HG02885 (cell line): ENCODE measurements around the gene SLC38A2.
"Not testable (repeated sequence)": the region's sequence is repeated elsewhere in the genome, so short reads cannot be mapped to it uniquely, and the experiment has no call there.

Source experiments
- ATAC-seq: cut with Tn5 transposase; IDR thresholded peaks from one replicate; pipeline ENCODE4 v1.9.1; 2021; ENCODE audit warnings: mild to moderate bottlenecking; ENCODE audit not compliant: unreplicated experiment, poor library complexity

Gene SLC38A2

GRCh38 chr12:46342562-46343033 is 30.0 kb downstream of the SLC38A2 start:
- no peak for ATAC-seq

DNA sequence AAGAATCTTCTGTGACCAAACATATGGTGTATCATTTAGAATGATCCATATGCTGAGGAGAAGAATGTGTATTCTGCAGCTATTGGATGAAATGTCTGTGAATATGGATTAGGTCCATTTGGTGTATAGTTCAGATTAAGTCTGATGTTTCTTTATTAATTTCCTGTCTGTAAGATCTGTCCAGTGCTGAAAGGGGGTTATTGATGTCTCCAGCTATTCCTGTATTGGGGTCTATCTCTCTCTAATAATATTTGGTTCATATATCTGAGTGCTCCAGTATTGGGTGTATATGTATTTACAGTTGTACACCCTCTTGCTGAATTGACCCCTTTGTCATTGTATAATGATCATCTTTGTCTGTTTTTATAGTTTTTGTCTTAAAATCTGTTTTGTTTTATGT is 33.5 kb downstream of the SLC38A2 start:
- ATAC-seq, result no peak

DNA sequence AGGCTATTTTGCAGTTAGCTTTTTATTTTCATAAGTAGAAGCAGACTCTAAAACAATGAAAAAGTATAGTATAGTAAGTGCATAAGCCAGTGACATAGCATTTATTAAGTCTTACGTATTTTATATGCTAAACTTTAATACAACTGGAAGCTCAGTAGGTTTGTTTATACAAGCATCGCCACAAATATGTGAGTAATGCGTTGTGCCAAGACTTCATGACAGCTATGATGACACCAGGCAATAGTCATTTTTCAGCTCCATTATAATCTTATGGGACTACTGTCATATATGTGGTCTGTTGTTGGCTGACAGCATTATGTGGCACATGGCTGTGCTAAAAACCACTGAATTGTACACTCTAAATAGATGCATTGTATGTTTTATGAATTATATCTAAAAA is 40.3 kb downstream of the SLC38A2 start:
- ATAC-seq, result no peak

GRCh38 chr12:46325075-46325474 is 47.5 kb downstream of the SLC38A2 start:
- not testable (repeated sequence) for ATAC-seq

DNA sequence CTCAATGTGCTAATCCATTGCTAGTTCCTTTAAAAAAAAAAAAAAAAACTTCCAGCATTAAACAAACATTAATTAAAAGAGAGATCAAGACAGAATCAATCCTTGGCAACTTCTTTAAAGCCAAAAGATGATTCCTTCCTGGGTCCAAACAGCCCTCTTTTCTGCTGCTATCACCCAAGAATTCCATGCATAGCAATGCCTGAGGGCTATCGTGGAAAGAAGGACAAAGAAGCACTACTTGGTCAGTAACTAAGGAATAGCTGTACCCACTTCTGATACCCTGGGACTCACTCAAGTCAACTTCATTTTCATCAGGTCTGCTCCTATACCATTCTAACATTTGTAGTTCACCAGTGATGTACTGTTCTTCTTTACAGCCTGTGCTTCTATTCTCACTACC is 51.8 kb downstream of the SLC38A2 start:
- no peak for ATAC-seq

- ATAC-seq, result no peak
Measured at GRCh38 chr12:46318037-46318436, 54.5 kb downstream of the SLC38A2 start.
